HG02870 (cell line): ENCODE results near the gene UBR1.
"Not testable (repeated sequence)": the region's sequence is repeated elsewhere in the genome, so short reads cannot be mapped to it uniquely, and the experiment has no call there.

Source experiments
- ATAC-seq: cut with Tn5 transposase; IDR thresholded peaks from one replicate; pipeline ENCODE4 v1.9.1; 2021; ENCODE audit warnings: mild to moderate bottlenecking, moderate library complexity; ENCODE audit not compliant: unreplicated experiment

The UBR1 gene

GRCh38 chr15:43067717-43068461, 37.9 kb downstream of the UBR1 start:
- ATAC-seq = no peak

GRCh38 chr15:43056696-43057095, 49.1 kb downstream of the UBR1 start:
- no peak for ATAC-seq

- ATAC-seq = no peak
These were observed 53.0 kb downstream of the UBR1 start for GRCh38 chr15:43052860-43053259.

- no peak for ATAC-seq
These were observed 56.9 kb downstream of the UBR1 start for GRCh38 chr15:43048935-43049334.

DNA sequence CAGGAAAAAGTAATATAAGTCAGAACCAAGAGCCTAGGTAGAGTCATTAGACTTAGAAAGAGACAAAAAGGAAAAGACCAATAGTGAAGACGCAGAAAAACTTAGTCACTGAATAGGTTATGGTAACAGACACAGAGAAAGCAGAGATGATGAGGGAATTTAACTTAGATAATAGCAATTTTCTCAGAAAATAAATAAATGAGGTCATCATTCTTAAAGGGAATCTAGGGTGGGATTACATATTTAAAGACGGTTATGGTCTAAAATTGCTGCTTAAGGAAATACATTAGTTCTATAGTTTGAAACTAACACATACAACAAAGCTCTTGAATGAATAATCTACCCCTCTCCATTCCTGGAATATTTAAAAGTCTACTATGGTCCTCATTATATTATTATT, 59.4 kb downstream of the UBR1 start:
- ATAC-seq = no peak

- no peak for ATAC-seq
These were observed 63.0 kb downstream of the UBR1 start for GRCh38 chr15:43042885-43043284.

DNA sequence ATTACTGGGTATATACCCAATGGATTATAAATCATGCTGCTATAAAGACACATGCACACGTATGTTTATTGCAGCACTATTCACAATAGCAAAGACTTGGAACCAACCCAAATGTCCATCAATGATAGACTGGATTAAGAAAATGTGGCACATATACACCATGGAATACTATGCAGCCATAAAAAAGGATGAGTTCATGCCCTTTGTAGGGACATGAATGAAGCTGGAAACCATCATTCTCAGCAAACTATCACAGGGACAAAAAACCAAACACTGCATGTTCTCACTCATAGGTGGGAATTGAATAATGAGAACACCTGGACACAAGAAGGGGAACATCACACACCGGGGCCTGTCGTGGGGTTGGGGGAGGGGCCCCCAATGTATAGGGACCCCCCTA, 64.8 kb downstream of the UBR1 start:
- ATAC-seq = not testable (repeated sequence)

DNA sequence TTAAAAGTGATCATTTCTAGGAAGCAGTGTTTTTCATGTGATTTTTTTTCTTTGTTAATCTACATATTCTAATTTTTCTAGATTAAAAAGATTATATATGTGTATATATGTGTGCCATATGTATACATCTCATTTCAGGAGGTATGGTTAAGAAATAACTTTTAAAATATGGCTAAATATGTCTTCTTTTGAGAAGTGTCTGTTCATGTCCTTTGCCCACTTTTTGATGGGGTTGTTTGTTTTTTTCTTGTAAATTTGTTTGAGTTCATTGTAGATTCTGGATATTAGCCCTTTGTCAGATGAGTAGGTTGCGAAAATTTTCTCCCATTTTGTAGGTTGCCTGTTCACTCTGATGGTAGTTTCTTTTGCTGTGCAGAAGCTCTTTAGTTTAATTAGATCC, 70.6 kb downstream of the UBR1 start:
- not testable (repeated sequence) for ATAC-seq

DNA sequence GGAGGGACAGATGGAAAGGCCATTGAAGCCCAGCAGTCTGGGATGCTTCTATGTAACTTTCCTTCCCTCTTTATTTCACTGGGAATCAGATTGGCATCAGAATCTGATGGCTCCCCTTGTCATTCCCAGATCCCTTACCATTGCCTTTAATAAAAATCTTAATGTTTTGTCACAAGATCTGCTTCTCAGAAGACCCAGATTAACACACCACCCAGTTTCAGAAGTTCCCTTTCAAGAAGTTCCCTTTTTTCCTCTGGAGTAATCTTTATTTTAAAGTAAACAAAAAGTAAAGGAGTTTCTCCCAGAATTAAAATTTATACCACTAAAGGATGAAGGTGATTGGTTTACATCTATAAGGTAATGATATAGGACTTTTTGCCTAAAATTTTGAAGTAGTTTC, 76.4 kb downstream of the UBR1 start:
- no peak for ATAC-seq

DNA sequence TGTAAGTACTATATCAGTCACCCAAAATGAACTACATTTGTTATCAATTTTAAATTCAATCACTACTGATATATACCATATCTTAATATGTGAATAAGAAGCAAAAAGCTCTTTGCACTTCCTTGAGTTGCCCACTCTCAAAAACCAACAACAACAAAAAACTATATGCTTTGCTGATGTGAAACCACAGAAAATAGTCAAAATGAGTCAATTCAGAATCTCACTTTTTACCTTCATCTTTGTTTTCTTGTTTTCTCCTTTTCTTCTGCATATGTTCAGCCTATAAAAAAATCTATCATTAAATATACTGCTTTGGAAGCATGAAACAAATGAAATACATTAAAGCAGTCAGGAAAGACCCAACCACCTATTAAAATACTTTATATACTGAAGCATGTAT, 80.7 kb downstream of the UBR1 start:
- ATAC-seq = no peak

DNA sequence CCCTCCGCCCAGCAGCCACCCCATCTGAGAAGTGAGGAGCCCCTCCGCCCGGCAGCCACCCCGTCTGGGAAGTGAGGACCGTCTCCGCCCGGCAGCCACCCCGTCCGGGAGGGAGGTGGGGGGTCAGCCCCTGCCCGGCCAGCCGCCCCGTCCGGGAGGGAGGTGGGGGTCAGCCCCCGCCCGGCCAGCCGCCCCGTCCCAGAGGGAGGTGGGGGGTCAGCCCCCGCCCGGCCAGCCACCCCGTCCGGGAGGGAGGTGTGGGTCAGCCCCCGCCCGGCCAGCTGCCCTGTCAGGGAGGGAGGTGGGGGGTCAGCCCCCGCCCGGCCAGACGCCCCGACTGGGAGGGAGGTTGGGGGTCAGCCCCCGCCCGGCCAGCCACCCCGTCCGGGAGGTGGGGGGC, 91.2 kb downstream of the UBR1 start:
- ATAC-seq = not testable (repeated sequence)

GRCh38 chr15:43009206-43009605, 96.6 kb downstream of the UBR1 start:
- ATAC-seq = no peak

GRCh38 chr15:43008150-43008549, 97.7 kb downstream of the UBR1 start:
- ATAC-seq = no peak

GRCh38 chr15:43007551-43007950, 98.3 kb downstream of the UBR1 start:
- ATAC-seq = no peak

- no peak for ATAC-seq
These were observed 98.8 kb downstream of the UBR1 start for GRCh38 chr15:43006991-43007390.

- ATAC-seq = not testable (repeated sequence)
These were observed 100.8 kb downstream of the UBR1 start for GRCh38 chr15:43004886-43005595.

GRCh38 chr15:42999201-42999779, 106.5 kb downstream of the UBR1 start:
- no peak for ATAC-seq

GRCh38 chr15:42996871-42997270, 109.0 kb downstream of the UBR1 start:
- ATAC-seq = no peak

GRCh38 chr15:42994546-42994945, 111.3 kb downstream of the UBR1 start:
- ATAC-seq = no peak

DNA sequence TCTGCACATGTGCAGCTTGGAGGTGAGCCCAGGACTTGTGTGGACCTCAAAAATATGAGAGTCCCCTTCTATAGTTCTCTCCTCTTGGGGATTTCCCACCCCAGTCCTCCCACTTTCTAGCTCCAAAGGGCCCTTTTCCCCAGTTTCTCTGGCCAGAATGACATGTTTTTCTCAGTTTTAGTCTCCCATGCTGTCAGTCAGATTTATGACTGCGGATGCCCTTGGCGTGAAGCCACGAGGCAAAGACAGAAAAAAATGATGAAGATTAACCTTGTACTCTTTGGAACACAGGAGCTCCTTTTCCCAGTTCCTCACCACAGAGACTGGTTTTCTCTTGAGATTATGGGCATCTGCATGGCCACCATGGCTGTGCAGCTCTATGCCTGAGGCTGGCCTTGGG, 113.2 kb downstream of the UBR1 start:
- ATAC-seq = no peak

DNA sequence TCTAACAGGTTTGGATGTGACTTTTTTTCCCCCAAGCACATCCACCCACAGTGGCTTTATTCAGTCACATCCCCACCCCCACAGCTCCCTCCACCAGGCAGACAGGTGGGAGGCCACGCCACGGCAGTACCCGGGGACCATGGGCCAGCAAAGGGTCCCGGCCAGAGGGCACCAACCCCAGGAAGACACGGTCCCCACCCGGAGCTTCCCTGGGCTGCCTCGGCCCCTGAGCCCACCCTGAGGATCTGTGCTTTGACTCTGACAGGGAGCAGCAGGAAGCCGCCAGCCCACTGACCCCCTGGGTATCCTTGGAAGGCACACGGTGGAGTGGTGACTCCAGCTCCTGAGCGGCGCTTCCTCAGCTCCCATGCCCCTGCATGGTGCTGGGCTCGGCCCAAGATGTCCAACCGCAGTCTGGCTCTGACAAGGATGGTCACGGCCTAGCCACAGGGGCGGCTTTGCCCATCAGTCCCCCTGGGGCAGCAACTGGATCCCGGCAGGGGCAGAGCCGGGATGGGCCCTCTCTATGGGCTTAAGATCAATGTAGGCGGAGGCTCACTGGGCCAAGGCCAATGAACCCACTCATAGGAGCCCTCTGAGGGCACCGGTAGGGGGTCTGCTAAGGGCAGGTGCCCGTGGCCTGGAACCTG, 119.0 kb downstream of the UBR1 start:
- no peak for ATAC-seq
